HG02981 (cell line): Measurements from ENCODE around the gene LRP2BP.

Source experiments
- ATAC-seq: cut with Tn5 transposase; IDR thresholded peaks from one replicate; pipeline ENCODE4 v1.9.1; 2021; ENCODE audit warnings: mild to moderate bottlenecking, moderate library complexity; ENCODE audit not compliant: unreplicated experiment

Gene LRP2BP

GRCh38 chr4:185395238-185395955 is at the start of gene LRP2BP:
Gene LRP2BP, minus strand, starts transcription at chr4:185395924. Its CDS starts 17,738 bp downstream, at chr4:185378186.
- ATAC-seq: no peak

GRCh38 chr4:185445209-185445608 is 49.5 kb upstream of the LRP2BP start:
- no peak for ATAC-seq

DNA sequence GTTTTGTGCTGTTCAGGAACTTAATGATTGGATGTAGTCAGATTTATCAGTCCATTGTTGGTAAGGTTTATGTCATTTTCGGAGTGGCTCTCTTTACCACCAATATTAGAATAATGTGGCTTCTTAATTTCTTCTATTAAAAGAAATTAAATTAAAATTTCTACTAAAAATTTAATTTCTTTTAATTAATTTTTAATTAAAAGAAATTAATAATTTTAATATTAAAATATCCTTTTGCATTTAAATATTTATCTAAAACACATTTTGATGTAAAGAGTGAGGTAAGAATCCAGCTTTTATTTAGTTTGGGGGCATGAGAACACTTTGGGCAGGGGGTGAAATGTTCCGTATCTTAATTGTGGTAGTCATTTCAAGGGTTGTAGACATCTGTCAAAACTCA is 45.8 kb upstream of the LRP2BP start:
- ATAC-seq: no peak

DNA sequence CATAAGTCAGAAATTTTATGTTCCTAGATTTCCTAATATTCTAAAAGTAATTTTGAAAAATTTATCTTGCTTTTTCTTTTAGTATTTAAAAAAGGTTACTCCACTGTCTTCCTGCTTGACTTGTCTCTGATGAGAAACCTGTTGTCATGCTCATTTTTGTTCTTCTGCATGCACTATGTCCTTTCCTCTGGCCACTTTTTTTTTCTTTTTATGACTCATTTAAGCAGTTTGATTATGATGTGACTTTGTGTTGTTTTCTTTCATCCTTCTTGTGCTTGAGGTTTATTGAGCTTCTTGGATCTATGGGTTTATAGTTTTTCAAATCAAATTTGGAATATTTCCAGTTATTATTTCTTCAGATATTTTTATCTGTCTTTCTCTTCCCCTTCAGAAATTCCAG is 42.1 kb upstream of the LRP2BP start:
- no peak for ATAC-seq

GRCh38 chr4:185435466-185435865 is 39.7 kb upstream of the LRP2BP start:
- ATAC-seq: no peak

GRCh38 chr4:185429660-185430059 is 33.9 kb upstream of the LRP2BP start:
- no peak for ATAC-seq

GRCh38 chr4:185426960-185427688 is 31.4 kb upstream of the LRP2BP start:
- ATAC-seq: no peak

GRCh38 chr4:185425647-185426352 is 30.1 kb upstream of the LRP2BP start, which contains the start of gene UFSP2:
Gene UFSP2, minus strand, starts transcription at chr4:185425964. Its CDS starts 96 bp downstream, at chr4:185425868.
- ATAC-seq: peak; percentile 92

- no peak for ATAC-seq
Observed at GRCh38 chr4:185424905-185425646, 29.4 kb upstream of the LRP2BP start.

DNA sequence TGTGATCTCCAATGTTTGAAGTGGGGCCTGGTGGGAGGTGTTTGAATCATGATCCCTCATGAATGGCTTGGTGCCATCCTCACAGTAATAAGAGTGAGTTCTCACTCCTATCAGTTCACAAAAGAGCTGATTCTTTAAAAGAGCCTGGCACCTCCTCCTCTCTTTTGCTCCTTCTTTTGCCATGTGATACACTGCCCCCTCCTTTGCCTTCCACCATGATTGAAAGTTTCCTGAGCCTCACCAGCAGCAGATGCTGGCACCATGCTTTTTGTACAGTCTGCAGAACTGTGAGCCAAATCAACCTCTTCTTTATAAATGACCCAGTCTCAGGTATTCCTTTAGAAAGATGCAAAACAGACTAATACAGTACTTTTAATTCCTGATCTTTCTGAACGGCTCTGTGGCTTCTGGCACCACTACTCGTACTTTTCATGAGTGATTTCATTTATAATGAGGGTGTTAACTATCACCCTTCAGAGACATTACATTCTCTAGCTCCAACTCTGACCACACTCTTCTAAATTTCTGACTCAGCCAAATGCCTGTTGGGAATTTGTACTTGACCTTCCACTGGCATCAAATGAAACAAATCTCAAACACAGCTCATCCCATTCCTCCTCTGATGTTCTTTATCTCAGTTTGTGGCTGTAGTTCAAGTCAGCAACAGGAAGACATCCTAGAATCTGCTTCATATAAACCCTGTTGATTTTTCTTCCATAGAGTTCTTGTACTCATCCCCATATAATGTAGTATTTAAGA is 25.8 kb upstream of the LRP2BP start:
- ATAC-seq: no peak

DNA sequence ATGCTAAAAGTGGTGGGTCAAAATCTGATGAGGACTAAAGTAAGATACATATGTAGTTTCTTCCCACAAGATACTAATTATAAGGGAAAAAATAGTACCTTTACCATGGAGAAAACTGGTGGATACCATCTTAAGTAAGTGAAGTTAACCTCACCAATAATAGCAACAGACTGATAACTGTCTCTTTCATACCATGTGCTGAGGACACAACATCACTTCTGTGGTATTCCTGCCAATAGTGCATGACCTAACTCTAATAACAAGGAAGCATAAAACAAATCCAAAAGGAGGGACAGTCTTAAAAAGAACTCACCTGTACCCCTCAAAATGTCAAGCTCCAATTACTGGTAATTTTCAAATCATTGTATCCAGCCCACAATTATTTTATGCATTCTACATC is 21.2 kb upstream of the LRP2BP start:
- no peak for ATAC-seq

DNA sequence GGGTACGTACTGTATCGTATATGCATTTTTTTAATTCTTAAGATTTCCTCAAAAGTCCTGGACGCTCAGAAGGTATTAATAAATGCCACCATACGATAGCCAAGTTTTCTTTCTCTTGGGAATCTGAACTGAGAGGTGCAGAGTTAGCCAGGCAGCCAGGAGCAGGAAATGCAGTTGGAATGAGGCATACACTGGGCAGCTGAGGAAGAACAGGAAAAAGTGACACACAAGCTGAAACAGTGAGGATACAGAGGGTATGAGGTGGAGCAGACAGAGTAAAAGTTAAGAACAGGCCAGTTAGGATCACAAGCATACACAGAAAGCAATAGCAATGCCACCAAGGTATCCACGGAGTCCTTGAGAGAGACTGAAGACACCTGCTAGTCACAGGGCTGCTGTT is 16.7 kb upstream of the LRP2BP start:
- ATAC-seq: no peak

DNA sequence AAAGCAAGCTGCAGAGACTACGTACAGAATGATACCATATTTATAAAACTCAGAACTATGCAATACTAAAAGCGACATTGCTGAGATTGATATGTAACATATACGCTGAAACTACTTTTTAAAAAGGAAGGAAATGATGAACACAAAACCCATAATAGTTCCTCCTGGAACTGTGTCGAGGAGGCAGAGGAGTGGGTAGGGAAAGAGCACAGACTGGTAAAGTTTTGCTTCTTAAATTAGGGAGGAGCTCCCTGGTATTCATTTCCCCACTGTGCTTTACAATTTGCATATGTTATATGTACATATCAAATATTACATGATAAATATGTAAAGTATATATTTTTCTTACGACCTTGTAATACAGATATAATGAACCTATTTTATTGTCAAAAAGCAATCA is 16.1 kb upstream of the LRP2BP start:
- ATAC-seq: no peak

DNA sequence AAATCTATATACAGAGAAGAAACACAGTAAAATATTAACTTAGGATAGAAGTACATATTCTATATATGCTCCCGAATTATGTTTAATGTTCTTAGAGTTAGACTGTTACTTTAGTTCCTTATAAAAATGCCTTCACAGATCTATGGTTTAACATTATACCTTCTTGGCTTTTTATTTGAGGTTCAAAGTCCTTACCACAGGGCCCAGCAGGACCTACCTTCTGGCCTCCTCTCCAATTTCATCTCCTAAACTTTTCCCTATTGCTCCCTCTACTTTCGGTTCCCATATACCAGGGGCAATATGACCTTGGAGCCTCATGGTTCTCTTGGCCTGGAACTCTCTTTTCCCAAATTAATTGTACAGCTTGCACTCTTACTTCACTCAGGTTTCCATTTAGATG is 12.7 kb upstream of the LRP2BP start:
- ATAC-seq: no peak

GRCh38 chr4:185405296-185405999 is 9.7 kb upstream of the LRP2BP start:
- ATAC-seq: peak; percentile 80

DNA sequence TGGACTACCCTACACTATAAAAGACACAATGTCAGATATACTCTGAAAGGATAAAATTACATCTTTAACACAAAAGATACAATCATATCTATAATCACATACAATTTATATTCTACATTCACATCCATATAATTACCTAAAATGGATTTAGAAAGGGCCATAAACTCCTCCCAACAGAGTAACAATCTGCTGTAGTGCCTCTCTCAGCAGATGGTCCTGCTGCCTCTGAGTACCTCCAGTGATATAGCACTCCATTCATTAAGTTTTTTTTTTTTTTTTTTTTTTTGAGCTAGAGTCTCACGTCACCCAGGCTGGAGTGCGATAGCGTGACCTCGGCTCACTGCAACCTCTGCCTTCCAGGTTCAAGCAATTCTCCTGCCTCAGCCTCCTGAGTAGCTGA is 8.3 kb upstream of the LRP2BP start:
- ATAC-seq: no peak

GRCh38 chr4:185399466-185399865 is 3.7 kb upstream of the LRP2BP start:
- no peak for ATAC-seq

GRCh38 chr4:185398618-185399017 is 2.9 kb upstream of the LRP2BP start:
- ATAC-seq: no peak

- ATAC-seq: no peak
Observed at GRCh38 chr4:185396724-185397385, 1.1 kb upstream of the LRP2BP start, which contains the start of gene ANKRD37. Gene ANKRD37, plus strand, starts transcription at chr4:185396841. Its CDS starts 83 bp downstream, at chr4:185396924.
